ENCODE data around the gene CDIPT.

GRCh38 chr16:29839822-29840221 is 23.2 kb downstream of the CDIPT start:
- no peak for TF ChIP-seq POLR2A (IDR thresholded peaks at IDR 0.05; ENCODE audit: low read length)
- no peak for TF ChIP-seq GATA1 (IDR thresholded peaks at IDR 0.05; ENCODE audit: low read depth, low read length)

All from erythroblast (primary cell).